GM12864 (cell line): ENCODE results near the gene TNNI2.

Experiments used
- DNase-seq: peaks from one replicate; pipeline ENCODE4 v3.0.0-alpha.2; 2011; ENCODE audit warnings: low read depth
- H3K4me3 ChIP-seq: 2 replicates; pipeline ENCODE4 v1.5.1; 2011; ENCODE audit warnings: mild to moderate bottlenecking, low read depth, low read length, control low read depth
- CTCF ChIP-seq: IDR thresholded peaks from 2 replicates; pipeline ENCODE4 v1.5.1; 2011; ENCODE audit warnings: low read depth, mild to moderate bottlenecking, moderate library complexity, low read length, control low read depth, inconsistent platforms; ENCODE audit errors: missing control alignments

The TNNI2 gene

GRCh38 chr11:1844221-1845094 lies 5.7 kb downstream of the TNNI2 start:
- DNase-seq = no peak
- no peak for TF ChIP-seq CTCF
- no peak overlapping the region for H3K4me3 ChIP-seq

- H3K4me3 ChIP-seq = no peak overlapping the region
- no peak for TF ChIP-seq CTCF
- no peak for DNase-seq
These were observed 6.3 kb downstream of the TNNI2 start for GRCh38 chr11:1845095-1845429.

GRCh38 chr11:1845561-1846452 lies 7.0 kb downstream of the TNNI2 start:
- DNase-seq = no peak
- H3K4me3 ChIP-seq = no peak overlapping the region
- no peak for TF ChIP-seq CTCF

- DNase-seq = no peak
- TF ChIP-seq CTCF = no peak
- H3K4me3 ChIP-seq = no peak overlapping the region
These were observed 7.7 kb downstream of the TNNI2 start for GRCh38 chr11:1846453-1846932.

GRCh38 chr11:1847006-1847735 lies 8.4 kb downstream of the TNNI2 start:
- DNase-seq = no peak
- no peak overlapping the region for H3K4me3 ChIP-seq
- no peak for TF ChIP-seq CTCF

- H3K4me3 ChIP-seq = no peak overlapping the region
- TF ChIP-seq CTCF = no peak
- no peak for DNase-seq
These were observed 9.3 kb downstream of the TNNI2 start for GRCh38 chr11:1847926-1848639.
